ENCODE results near the gene ZNF552. TPM values are rescaled to one million over a fixed set of nuclear protein-coding genes. Genes with fewer than 3 reads are reported as not detected.

ZNF552 gene
- 1.6 and 1.7 TPM in 2 replicates for total RNA-seq

DNA sequence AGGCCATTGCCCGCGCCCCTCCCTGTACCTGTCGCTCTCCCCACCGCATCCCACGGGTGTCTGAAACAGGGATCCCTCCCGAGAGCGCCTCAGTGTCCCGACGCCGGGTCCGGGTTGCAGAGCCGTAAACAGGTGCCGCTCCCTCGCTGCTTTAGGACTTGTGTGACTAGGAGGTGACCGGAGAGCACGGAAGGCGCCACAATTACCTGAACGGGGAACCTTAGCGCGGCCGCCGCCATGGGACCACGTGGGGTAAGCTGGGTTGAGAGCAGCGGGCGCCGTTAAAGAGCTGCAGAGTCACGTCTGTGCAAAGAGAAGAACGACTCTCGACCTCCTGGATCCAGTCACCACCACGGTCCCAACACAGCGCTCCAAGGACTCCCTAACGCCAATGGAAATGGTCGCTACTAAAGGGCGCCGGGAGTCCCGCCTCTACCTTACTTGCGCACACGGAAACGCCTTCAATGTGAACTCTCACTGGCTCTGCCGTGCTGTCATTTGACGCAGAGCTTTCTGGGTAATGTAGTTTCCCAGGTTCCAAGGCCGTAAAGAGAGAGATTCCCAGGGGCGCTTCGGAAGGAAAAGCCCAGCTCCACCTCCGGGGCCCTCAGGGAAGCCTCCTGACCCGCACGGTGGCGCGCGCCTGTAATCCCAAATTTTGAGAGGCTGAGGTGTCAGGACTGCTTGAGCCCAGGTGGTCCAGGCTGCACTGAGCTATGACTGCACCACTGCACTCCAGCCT, at the start of gene ZNF552:
Gene ZNF552, minus strand, starts transcription at position 409 of the 742 bp plus-strand sequence. Its CDS starts 170 bp downstream, at position 239.

DNA sequence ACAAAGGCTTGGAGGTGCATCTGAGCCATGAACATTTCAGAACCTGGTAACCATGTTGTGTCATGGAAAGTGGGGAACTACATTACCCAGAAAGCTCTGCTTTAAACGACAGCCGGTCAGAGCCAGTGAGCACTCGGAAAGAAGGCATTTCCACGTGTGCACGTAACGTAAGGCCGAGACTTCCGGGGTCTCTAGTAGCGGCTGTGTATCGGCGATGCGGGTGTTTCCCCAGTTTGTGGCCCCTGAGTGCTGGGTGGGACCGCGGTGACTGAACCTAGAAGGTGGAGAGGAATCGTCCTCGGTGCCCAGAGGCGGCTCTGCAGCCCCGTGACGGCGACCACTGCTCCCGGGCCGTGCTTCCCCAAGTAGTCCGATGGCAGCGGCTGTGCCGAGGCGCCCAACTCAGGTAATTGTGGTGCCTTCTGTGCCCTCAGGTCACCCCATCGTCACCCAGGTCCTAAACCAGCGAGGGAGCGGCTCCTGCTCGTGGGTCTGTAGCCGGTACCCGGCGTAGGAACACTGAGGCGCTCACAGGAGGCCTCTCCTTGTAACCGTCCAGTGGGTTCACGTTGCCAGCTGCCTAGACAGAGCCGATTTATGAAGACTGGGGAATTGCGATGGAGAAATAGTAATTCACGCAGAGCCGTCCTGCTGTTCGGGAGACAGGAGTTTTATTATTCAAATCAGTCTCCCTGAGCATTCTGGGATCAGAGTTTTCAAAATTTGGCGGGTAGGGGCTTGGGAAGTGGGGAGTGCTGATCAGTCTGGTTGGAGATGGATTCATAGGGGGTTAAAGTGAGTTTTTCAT, 35.2 kb upstream of the ZNF552 start, which contains the start of gene ZNF587:
Gene ZNF587, plus strand, starts transcription at position 194 of the 808 bp plus-strand sequence. Its CDS starts 180 bp downstream, at position 374.

DNA sequence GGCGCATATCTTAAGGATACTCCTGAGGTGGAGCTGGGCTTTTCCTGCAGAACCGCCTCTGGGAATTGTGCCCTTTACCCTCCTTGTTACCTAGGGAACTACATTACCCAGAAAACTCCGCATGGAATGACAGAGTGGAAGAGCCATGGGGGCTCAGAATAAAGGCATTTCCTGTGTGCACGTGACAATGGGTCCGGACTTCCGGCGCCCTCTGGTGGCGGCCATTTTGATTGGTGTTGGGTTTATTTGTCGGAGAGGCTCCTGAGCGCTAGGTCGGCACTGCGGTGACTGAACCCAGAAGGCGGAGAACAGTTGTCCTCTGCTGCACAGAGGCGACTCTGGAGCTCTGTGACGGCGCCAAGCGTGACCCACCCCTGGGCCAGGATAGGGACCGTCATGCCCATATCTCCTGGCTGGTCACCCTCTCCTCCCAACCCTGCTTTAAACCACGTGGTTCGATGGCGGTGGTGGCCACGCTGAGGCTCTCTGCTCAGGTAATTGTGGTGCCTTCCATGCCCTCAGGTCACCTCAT, 15.4 kb upstream of the ZNF552 start, which contains the start of gene ZNF587B:
Gene ZNF587B, plus strand, starts transcription at position 229 of the 532 bp plus-strand sequence. Its CDS starts 230 bp downstream, at position 459.

DNA sequence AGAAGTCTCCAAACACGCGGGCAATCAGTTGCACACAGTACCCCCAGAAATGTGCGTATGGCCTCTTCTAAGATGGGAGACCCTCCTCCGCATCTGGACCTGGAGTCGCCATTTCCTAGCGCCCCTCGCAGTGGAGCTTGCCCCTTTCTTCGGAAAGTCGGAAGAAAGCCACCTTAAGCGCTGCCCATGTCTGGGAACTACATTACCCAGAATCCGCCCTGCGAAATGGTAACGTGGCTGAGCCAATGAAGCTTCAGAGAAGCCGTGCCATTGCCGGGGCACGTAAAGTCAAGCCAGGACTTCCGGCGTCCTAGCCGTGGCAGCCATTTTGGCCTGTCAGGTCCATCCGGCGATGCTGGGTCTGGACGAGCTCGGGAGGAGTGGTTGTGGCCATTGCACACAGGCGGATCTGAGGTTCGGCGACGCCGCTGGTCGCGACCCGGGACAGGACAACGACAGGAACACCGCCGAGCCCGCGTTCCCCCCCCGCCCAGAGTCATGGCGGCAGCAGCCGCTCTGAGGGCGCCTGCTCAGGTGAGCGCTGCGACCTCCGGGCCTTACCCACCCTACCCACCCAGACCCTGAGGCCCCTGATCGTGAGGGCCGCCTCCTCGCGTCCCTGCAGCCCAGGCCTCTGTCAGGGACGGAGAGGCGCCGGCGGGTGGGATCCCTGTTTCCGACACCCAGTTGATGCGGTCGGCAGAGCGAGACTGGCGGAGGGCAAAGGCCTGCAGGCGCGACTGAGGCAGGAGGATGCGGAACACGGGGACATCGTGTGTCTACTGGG, 45.2 kb downstream of the ZNF552 start, which contains the start of gene ZNF586:
Gene ZNF586, plus strand, starts transcription at position 332 of the 787 bp plus-strand sequence. Its CDS starts 167 bp downstream, at position 499.

Other genes starting within 250 kb of the ZNF552 start
- 2.5 and 3.2 TPM in 2 replicates for gene ZNF416, start 236.0 kb downstream of the ZNF552 start, total RNA-seq
- 1.8 and 2.6 TPM in 2 replicates for gene ZIK1, start 230.8 kb downstream of the ZNF552 start, total RNA-seq
- gene ZNF530, start 215.0 kb downstream of the ZNF552 start, total RNA-seq, result 2.5 and 3.2 TPM in 2 replicates
- 8.7 and 13.0 TPM in 2 replicates for gene ZNF134, start 200.7 kb downstream of the ZNF552 start, total RNA-seq
- gene ZNF211, start 181.7 kb downstream of the ZNF552 start, total RNA-seq, result 2.6 and 7.4 TPM in 2 replicates
- not detected in 2 replicates for gene ZSCAN4, start 146.0 kb downstream of the ZNF552 start, total RNA-seq
- 2.0 and 7.8 TPM in 2 replicates for gene ZNF551, start 132.9 kb downstream of the ZNF552 start, total RNA-seq
- gene ZNF154, start 105.7 kb downstream of the ZNF552 start, total RNA-seq, result not detected in 2 replicates
- gene ZNF671, start 87.3 kb downstream of the ZNF552 start, total RNA-seq, result 4.4 and 7.5 TPM in 2 replicates
- 4.4 and 5.2 TPM in 2 replicates for gene ZNF776, start 68.1 kb downstream of the ZNF552 start, total RNA-seq
- 6.2 and 8.1 TPM in 2 replicates for gene ZNF586, start 45.2 kb downstream of the ZNF552 start, total RNA-seq
- gene ZNF587B, start 15.4 kb upstream of the ZNF552 start, total RNA-seq, result 2.0 and 4.6 TPM in 2 replicates
- gene ZNF587, start 34.9 kb upstream of the ZNF552 start, total RNA-seq, result 6.3 and 14.9 TPM in 2 replicates
- 0.71 and 1.4 TPM in 2 replicates for gene ZNF814, start 74.1 kb upstream of the ZNF552 start, total RNA-seq
- 3.0 and 6.1 TPM in 2 replicates for gene ZNF417, start 101.7 kb upstream of the ZNF552 start, total RNA-seq
- gene ZNF418, start 120.5 kb upstream of the ZNF552 start, total RNA-seq, result 0.29 and 1.8 TPM in 2 replicates
- gene ZNF256, start 132.8 kb upstream of the ZNF552 start, total RNA-seq, result 0.29 and 3.5 TPM in 2 replicates
- gene C19orf18, start 159.6 kb upstream of the ZNF552 start, total RNA-seq, result not detected in 2 replicates
- 1.7 and 6.4 TPM in 2 replicates for gene ZNF606, start 187.9 kb upstream of the ZNF552 start, total RNA-seq
- not detected in 2 replicates for gene ZSCAN1, start 219.1 kb upstream of the ZNF552 start, total RNA-seq
- gene ZNF135, start 244.4 kb upstream of the ZNF552 start, total RNA-seq, result 0.58 and 2.5 TPM in 2 replicates

Measured in myometrial cell (primary cell).